ENCODE measurements around the gene HSPB1.
"Not testable (repeated sequence)": the region's sequence is repeated elsewhere in the genome, so short reads cannot be mapped to it uniquely, and the experiment has no call there.

The HSPB1 gene

GRCh38 chr7:76333511-76334101 is 31.1 kb downstream of the HSPB1 start:
- no peak overlapping the region for H3K4me3 ChIP-seq (ENCODE audit: insufficient read depth, low read depth, low read length, poor library complexity, severe bottlenecking)

GRCh38 chr7:76334320-76334967 is 32.0 kb downstream of the HSPB1 start:
- H3K4me3 ChIP-seq (ENCODE audit: insufficient read depth, low read depth, low read length, poor library complexity, severe bottlenecking), result no peak overlapping the region
- no peaks in the 10 kb centered on the region for H3K4me1 ChIP-seq (ENCODE audit: control insufficient read depth, insufficient read depth, low read length, poor library complexity, severe bottlenecking)
- H3K27me3 ChIP-seq (replicated peaks; ENCODE audit: control insufficient read depth, insufficient read depth, low read length, poor library complexity, severe bottlenecking), result no peaks in the 10 kb centered on the region
- H3K36me3 ChIP-seq (ENCODE audit: control insufficient read depth, insufficient read depth, low read length), result peaks cover 6% of the 10 kb centered on the region
- no peak overlapping the region for H3K27ac ChIP-seq (ENCODE audit: insufficient read depth, low read length, poor library complexity, severe bottlenecking)
- DNase-seq, result no peak
- no peaks in the 10 kb centered on the region for H3K9me3 ChIP-seq (ENCODE audit: control insufficient read depth, low read length)

More at GRCh38 chr7:76333511-76334101, 31.1 kb downstream of the HSPB1 start:
- Histone ChIP-seq H3K27me3 (replicated peaks; ENCODE audit: control insufficient read depth, insufficient read depth, low read length, poor library complexity, severe bottlenecking) (no peaks in the 10 kb centered on the region), H3K36me3 (ENCODE audit: control insufficient read depth, insufficient read depth, low read length) (peaks cover 14% of the 10 kb centered on the region), H3K27ac (ENCODE audit: insufficient read depth, low read length, poor library complexity, severe bottlenecking) (no peak overlapping the region), H3K4me1 (ENCODE audit: control insufficient read depth, insufficient read depth, low read length, poor library complexity, severe bottlenecking) (no peaks in the 10 kb centered on the region), H3K9me3 (ENCODE audit: control insufficient read depth, low read length) (no peaks in the 10 kb centered on the region)
- DNase-seq, result no peak

GRCh38 chr7:76335417-76335816 is 32.9 kb downstream of the HSPB1 start:
- not testable (repeated sequence) for H3K36me3 ChIP-seq (ENCODE audit: control insufficient read depth, insufficient read depth, low read length); H3K4me3 ChIP-seq (ENCODE audit: insufficient read depth, low read depth, low read length, poor library complexity, severe bottlenecking); H3K27me3 ChIP-seq (replicated peaks; ENCODE audit: control insufficient read depth, insufficient read depth, low read length, poor library complexity, severe bottlenecking); H3K27ac ChIP-seq (ENCODE audit: insufficient read depth, low read length, poor library complexity, severe bottlenecking); DNase-seq; H3K4me1 ChIP-seq (ENCODE audit: control insufficient read depth, insufficient read depth, low read length, poor library complexity, severe bottlenecking); H3K9me3 ChIP-seq (ENCODE audit: control insufficient read depth, low read length)

- no peak for DNase-seq
- H3K36me3 ChIP-seq (ENCODE audit: control insufficient read depth, insufficient read depth, low read length), result no peaks in the 10 kb centered on the region
Measured at GRCh38 chr7:76336094-76336493, 33.6 kb downstream of the HSPB1 start.

GRCh38 chr7:76337147-76337546 is 34.7 kb downstream of the HSPB1 start:
- peaks cover 4% of the 10 kb centered on the region for H3K4me1 ChIP-seq (ENCODE audit: control insufficient read depth, insufficient read depth, low read length, poor library complexity, severe bottlenecking)
- H3K4me3 ChIP-seq (ENCODE audit: insufficient read depth, low read depth, low read length, poor library complexity, severe bottlenecking), result no peak overlapping the region
- peaks cover 5% of the 10 kb centered on the region for H3K36me3 ChIP-seq (ENCODE audit: control insufficient read depth, insufficient read depth, low read length)
- H3K27me3 ChIP-seq (replicated peaks; ENCODE audit: control insufficient read depth, insufficient read depth, low read length, poor library complexity, severe bottlenecking), result no peaks in the 10 kb centered on the region
- H3K9me3 ChIP-seq (ENCODE audit: control insufficient read depth, low read length), result no peaks in the 10 kb centered on the region
- H3K27ac ChIP-seq (ENCODE audit: insufficient read depth, low read length, poor library complexity, severe bottlenecking), result no peak overlapping the region
- DNase-seq, result no peak

More at GRCh38 chr7:76336094-76336493, 33.6 kb downstream of the HSPB1 start:
- H3K9me3 ChIP-seq (ENCODE audit: control insufficient read depth, low read length), result no peaks in the 10 kb centered on the region
- H3K27me3 ChIP-seq (replicated peaks; ENCODE audit: control insufficient read depth, insufficient read depth, low read length, poor library complexity, severe bottlenecking), result no peaks in the 10 kb centered on the region
- no peak overlapping the region for H3K4me3 ChIP-seq (ENCODE audit: insufficient read depth, low read depth, low read length, poor library complexity, severe bottlenecking)
- peaks cover 3% of the 10 kb centered on the region for H3K4me1 ChIP-seq (ENCODE audit: control insufficient read depth, insufficient read depth, low read length, poor library complexity, severe bottlenecking)
- H3K27ac ChIP-seq (ENCODE audit: insufficient read depth, low read length, poor library complexity, severe bottlenecking), result no peak overlapping the region

GRCh38 chr7:76338298-76339084 is 36.0 kb downstream of the HSPB1 start:
- DNase-seq, result no peak
- Histone ChIP-seq H3K36me3 (ENCODE audit: control insufficient read depth, insufficient read depth, low read length) (peaks cover 5% of the 10 kb centered on the region), H3K9me3 (ENCODE audit: control insufficient read depth, low read length) (no peaks in the 10 kb centered on the region), H3K4me3 (ENCODE audit: insufficient read depth, low read depth, low read length, poor library complexity, severe bottlenecking) (no peak overlapping the region), H3K27ac (ENCODE audit: insufficient read depth, low read length, poor library complexity, severe bottlenecking) (no peak overlapping the region), H3K4me1 (ENCODE audit: control insufficient read depth, insufficient read depth, low read length, poor library complexity, severe bottlenecking) (peaks cover 4% of the 10 kb centered on the region), H3K27me3 (replicated peaks; ENCODE audit: control insufficient read depth, insufficient read depth, low read length, poor library complexity, severe bottlenecking) (no peaks in the 10 kb centered on the region)

GRCh38 chr7:76340617-76341131 is 38.2 kb downstream of the HSPB1 start:
- Histone ChIP-seq H3K36me3 (ENCODE audit: control insufficient read depth, insufficient read depth, low read length) (peaks cover 22% of the 10 kb centered on the region), H3K4me3 (ENCODE audit: insufficient read depth, low read depth, low read length, poor library complexity, severe bottlenecking) (no peak overlapping the region), H3K4me1 (ENCODE audit: control insufficient read depth, insufficient read depth, low read length, poor library complexity, severe bottlenecking) (peaks cover 4% of the 10 kb centered on the region), H3K27me3 (replicated peaks; ENCODE audit: control insufficient read depth, insufficient read depth, low read length, poor library complexity, severe bottlenecking) (no peaks in the 10 kb centered on the region), H3K27ac (ENCODE audit: insufficient read depth, low read length, poor library complexity, severe bottlenecking) (no peak overlapping the region), H3K9me3 (ENCODE audit: control insufficient read depth, low read length) (no peaks in the 10 kb centered on the region)
- DNase-seq, result no peak

GRCh38 chr7:76342222-76342621 is 39.7 kb downstream of the HSPB1 start:
- Histone ChIP-seq H3K27ac (ENCODE audit: insufficient read depth, low read length, poor library complexity, severe bottlenecking) (no peak overlapping the region), H3K4me3 (ENCODE audit: insufficient read depth, low read depth, low read length, poor library complexity, severe bottlenecking) (no peak overlapping the region), H3K9me3 (ENCODE audit: control insufficient read depth, low read length) (no peaks in the 10 kb centered on the region), H3K4me1 (ENCODE audit: control insufficient read depth, insufficient read depth, low read length, poor library complexity, severe bottlenecking) (peaks cover 11% of the 10 kb centered on the region), H3K36me3 (ENCODE audit: control insufficient read depth, insufficient read depth, low read length) (peaks cover 22% of the 10 kb centered on the region), H3K27me3 (replicated peaks; ENCODE audit: control insufficient read depth, insufficient read depth, low read length, poor library complexity, severe bottlenecking) (no peaks in the 10 kb centered on the region)
- DNase-seq, result no peak

GRCh38 chr7:76343294-76343930 is 40.9 kb downstream of the HSPB1 start:
- DNase-seq, result no peak
- Histone ChIP-seq H3K4me1 (ENCODE audit: control insufficient read depth, insufficient read depth, low read length, poor library complexity, severe bottlenecking) (peaks cover 19% of the 10 kb centered on the region), H3K9me3 (ENCODE audit: control insufficient read depth, low read length) (no peaks in the 10 kb centered on the region), H3K27ac (ENCODE audit: insufficient read depth, low read length, poor library complexity, severe bottlenecking) (no peak overlapping the region), H3K4me3 (ENCODE audit: insufficient read depth, low read depth, low read length, poor library complexity, severe bottlenecking) (no peak overlapping the region), H3K36me3 (ENCODE audit: control insufficient read depth, insufficient read depth, low read length) (peaks cover 27% of the 10 kb centered on the region), H3K27me3 (replicated peaks; ENCODE audit: control insufficient read depth, insufficient read depth, low read length, poor library complexity, severe bottlenecking) (no peaks in the 10 kb centered on the region)

Data from effector memory CD4-positive, alpha-beta T cell (primary cell).